ENCODE data around the gene ZNF385B.

Gene ZNF385B

DNA sequence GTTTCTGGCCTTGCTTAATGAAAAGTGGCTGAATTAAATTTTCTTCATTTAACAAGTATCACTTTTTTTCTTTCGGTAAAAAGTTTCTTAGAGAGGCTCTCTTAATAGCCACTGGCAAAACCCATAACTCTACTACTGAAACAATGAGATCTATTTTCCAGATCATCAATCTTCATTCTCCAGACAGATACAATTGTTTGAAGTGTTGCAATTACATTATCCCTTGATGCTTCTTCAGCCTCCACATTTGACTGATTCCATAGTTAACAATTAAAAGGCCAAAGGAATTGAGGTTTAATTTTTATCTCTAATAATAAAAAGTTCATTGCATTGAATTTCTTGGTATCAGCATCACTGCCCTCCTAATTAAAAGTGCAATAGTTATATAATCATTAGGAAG, 176.3 kb downstream of the ZNF385B start:
- H3K27me3 ChIP-seq (ENCODE audit: insufficient read depth, poor library complexity, severe bottlenecking), result no peaks in the 10 kb centered on the region
- no peak for DNase-seq (ENCODE audit: low read depth in 1 of 2, low spot score in 1 of 2)
- no peak overlapping the region for H3K4me3 ChIP-seq (replicated peaks; ENCODE audit: insufficient read depth, low read length)
- TF ChIP-seq GABPA (IDR thresholded peaks at IDR 0.05; ENCODE audit: low read depth) (no peak), POLR2AphosphoS5 (IDR thresholded peaks at IDR 0.05; ENCODE audit: low read depth) (no peak)
- no peak overlapping the region for H3K27ac ChIP-seq (replicated peaks)

DNA sequence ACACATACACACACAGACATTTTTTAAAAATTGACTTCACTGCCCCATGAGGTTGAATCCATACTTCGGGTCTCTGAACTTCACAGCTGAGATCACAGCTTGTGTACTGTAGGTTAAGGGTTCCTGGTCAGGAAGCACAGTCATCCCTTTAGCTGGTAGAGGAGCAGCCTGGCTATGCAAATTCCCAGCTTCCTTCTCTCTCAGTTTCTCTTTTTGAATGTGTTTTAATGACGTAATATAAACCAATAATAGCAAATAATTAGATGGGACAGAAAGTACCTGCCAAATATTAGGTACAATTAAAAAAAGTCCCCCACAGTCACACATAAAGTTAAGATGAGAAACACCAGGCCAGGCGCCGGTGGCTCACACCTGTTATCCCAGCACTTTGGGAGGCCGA, 178.7 kb downstream of the ZNF385B start:
- no peak overlapping the region for H3K27ac ChIP-seq (replicated peaks)
- TF ChIP-seq SPI1 (IDR thresholded peaks at IDR 0.05; ENCODE audit: borderline replicate concordance, low read depth) (no peak), GABPA (IDR thresholded peaks at IDR 0.05; ENCODE audit: low read depth) (no peak), POLR2AphosphoS5 (IDR thresholded peaks at IDR 0.05; ENCODE audit: low read depth) (no peak)
- TF ChIP-seq, protein P1, sequence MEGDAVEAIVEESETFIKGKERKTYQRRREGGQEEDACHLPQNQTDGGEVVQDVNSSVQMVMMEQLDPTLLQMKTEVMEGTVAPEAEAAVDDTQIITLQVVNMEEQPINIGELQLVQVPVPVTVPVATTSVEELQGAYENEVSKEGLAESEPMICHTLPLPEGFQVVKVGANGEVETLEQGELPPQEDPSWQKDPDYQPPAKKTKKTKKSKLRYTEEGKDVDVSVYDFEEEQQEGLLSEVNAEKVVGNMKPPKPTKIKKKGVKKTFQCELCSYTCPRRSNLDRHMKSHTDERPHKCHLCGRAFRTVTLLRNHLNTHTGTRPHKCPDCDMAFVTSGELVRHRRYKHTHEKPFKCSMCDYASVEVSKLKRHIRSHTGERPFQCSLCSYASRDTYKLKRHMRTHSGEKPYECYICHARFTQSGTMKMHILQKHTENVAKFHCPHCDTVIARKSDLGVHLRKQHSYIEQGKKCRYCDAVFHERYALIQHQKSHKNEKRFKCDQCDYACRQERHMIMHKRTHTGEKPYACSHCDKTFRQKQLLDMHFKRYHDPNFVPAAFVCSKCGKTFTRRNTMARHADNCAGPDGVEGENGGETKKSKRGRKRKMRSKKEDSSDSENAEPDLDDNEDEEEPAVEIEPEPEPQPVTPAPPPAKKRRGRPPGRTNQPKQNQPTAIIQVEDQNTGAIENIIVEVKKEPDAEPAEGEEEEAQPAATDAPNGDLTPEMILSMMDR (IDR thresholded peaks at IDR 0.05; ENCODE audit: insufficient read depth, low read length), result no peak
- TF ChIP-seq, protein P2, sequence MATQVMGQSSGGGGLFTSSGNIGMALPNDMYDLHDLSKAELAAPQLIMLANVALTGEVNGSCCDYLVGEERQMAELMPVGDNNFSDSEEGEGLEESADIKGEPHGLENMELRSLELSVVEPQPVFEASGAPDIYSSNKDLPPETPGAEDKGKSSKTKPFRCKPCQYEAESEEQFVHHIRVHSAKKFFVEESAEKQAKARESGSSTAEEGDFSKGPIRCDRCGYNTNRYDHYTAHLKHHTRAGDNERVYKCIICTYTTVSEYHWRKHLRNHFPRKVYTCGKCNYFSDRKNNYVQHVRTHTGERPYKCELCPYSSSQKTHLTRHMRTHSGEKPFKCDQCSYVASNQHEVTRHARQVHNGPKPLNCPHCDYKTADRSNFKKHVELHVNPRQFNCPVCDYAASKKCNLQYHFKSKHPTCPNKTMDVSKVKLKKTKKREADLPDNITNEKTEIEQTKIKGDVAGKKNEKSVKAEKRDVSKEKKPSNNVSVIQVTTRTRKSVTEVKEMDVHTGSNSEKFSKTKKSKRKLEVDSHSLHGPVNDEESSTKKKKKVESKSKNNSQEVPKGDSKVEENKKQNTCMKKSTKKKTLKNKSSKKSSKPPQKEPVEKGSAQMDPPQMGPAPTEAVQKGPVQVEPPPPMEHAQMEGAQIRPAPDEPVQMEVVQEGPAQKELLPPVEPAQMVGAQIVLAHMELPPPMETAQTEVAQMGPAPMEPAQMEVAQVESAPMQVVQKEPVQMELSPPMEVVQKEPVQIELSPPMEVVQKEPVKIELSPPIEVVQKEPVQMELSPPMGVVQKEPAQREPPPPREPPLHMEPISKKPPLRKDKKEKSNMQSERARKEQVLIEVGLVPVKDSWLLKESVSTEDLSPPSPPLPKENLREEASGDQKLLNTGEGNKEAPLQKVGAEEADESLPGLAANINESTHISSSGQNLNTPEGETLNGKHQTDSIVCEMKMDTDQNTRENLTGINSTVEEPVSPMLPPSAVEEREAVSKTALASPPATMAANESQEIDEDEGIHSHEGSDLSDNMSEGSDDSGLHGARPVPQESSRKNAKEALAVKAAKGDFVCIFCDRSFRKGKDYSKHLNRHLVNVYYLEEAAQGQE (IDR thresholded peaks at IDR 0.05; ENCODE audit: insufficient replicate concordance, low read depth), result no peak
- DNase-seq (ENCODE audit: low read depth in 1 of 2, low spot score in 1 of 2), result no peak
- H3K4me3 ChIP-seq (replicated peaks; ENCODE audit: insufficient read depth, low read length), result no peak overlapping the region
- no peaks in the 10 kb centered on the region for H3K27me3 ChIP-seq (ENCODE audit: insufficient read depth, poor library complexity, severe bottlenecking)

DNA sequence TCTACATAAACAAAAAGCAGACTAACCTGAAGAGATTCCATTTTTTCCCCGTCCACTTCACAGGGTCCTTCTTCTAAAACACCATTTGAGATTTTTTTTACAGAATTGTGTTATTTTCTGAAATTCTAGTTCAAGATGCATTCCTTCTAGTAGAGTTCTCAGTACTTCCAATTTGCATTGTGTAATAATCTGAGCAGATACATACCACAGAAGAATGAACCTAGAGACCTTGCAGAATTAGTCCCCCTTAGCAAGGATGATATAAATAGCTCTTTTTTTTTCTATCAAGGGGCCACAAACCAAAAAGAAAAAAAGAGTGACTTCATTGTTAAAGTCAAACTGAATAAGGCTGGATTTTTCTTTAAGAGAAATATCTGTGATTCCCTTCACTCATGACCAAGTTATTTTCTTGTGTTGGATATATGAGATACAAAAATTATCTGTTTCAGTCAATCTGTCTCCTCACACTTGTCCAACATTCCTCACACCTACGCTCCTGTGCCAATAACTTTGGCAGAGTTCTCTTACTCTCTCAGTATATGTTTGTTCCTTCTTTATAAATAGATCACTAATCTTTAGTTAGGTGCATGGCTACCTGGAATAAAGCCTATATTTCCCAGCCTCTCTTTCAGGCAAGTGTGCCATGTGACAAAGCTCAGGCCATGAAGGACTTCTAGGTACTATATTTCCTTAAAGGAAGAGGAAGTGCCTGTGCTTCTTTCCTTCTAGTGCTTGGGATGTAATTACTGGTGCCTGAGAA, 183.5 kb downstream of the ZNF385B start:
- Histone ChIP-seq H3K4me3 (replicated peaks; ENCODE audit: insufficient read depth, low read length) (no peak overlapping the region), H3K27me3 (ENCODE audit: insufficient read depth, poor library complexity, severe bottlenecking) (no peaks in the 10 kb centered on the region), H3K27ac (replicated peaks) (no peak overlapping the region)
- no peak for DNase-seq (ENCODE audit: low read depth in 1 of 2, low spot score in 1 of 2)
- TF ChIP-seq SPI1 (IDR thresholded peaks at IDR 0.05; ENCODE audit: borderline replicate concordance, low read depth), result peak; percentile 4; the same call in 1 of the 2 replicates
- no peak for TF ChIP-seq GABPA (IDR thresholded peaks at IDR 0.05; ENCODE audit: low read depth)

DNA sequence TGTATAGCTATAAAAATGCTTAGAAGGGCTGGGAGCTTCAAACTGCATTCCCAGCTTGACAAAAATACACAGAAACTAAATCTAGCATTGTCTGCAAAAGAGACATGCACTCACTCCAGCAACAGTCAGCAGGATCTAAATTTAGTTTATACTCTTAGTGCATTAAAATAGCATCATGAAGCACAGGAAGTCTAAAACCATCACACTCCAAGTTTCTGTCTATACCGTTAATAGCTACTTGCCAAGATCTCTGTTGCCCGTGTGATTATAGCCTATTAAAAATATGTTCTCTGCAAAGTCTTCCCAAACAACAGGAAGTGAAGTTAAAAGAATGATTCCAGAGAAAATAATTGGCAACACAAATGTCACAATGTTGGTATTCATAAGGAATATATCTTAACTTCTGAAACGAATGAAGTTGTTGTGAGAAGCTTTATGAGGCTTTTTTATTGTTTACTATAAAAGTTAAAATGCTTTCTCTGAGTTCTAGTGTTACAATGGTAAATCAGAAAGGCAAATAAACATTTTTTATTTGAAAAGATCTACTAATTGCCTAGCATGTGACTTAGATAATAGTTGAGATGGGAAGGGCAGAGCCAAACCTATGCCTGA, 184.2 kb downstream of the ZNF385B start:
- Histone ChIP-seq H3K27ac (replicated peaks) (no peak overlapping the region), H3K27me3 (ENCODE audit: insufficient read depth, poor library complexity, severe bottlenecking) (no peaks in the 10 kb centered on the region), H3K4me3 (replicated peaks; ENCODE audit: insufficient read depth, low read length) (no peak overlapping the region)
- DNase-seq (ENCODE audit: low read depth in 1 of 2, low spot score in 1 of 2), result no peak
- TF ChIP-seq SPI1 (IDR thresholded peaks at IDR 0.05; ENCODE audit: borderline replicate concordance, low read depth), result no peak
- no peak for TF ChIP-seq POLR2AphosphoS5 (IDR thresholded peaks at IDR 0.05; ENCODE audit: low read depth)
- TF ChIP-seq, protein P2 (IDR thresholded peaks at IDR 0.05; ENCODE audit: insufficient replicate concordance, low read depth), result no peak
- TF ChIP-seq, protein P1 (IDR thresholded peaks at IDR 0.05; ENCODE audit: insufficient read depth, low read length), result no peak
- TF ChIP-seq GABPA (IDR thresholded peaks at IDR 0.05; ENCODE audit: low read depth), result no peak
